K562 (cell line): ENCODE measurements around the gene FSTL4. TPM values are rescaled to one million over a fixed set of nuclear protein-coding genes. Genes with fewer than 3 reads are reported as not detected.

Experiments used
- SMC3 ChIP-seq: conservative IDR thresholded peaks from 2 replicates; pipeline ENCODE4 v1.6.1; 2011; ENCODE audit warnings: low read depth, low read length, improper control_type of control experiment; ENCODE audit not compliant: insufficient read depth
- SP1 ChIP-seq: sonication (generic); formaldehyde crosslinking; IDR thresholded peaks from 2 replicates; pipeline ENCODE4 v1.8.1; 2022; ENCODE audit warnings: mild to moderate bottlenecking, missing genetic modification reagents
- STAT5B ChIP-seq: fragments of 250-450 bp; sonication (Bioruptor Pico); IDR thresholded peaks from 2 replicates; pipeline ENCODE4 v1.8.0; 2021; ENCODE audit warnings: mild to moderate bottlenecking, inconsistent platforms
- ZKSCAN3 ChIP-seq: fragments of 250-450 bp; sonication (Bioruptor Pico); IDR thresholded peaks from 2 replicates; pipeline ENCODE4 v1.4.0; 2020
- ZNF239 ChIP-seq: fragments of 250-450 bp; sonication (Bioruptor Pico); IDR thresholded peaks from 2 replicates; pipeline ENCODE4 v1.4.0; 2020; ENCODE audit warnings: mild to moderate bottlenecking
- ZNF253 ChIP-seq: fragments of 250-450 bp; sonication (Bioruptor Pico); conservative IDR thresholded peaks from 2 replicates; pipeline ENCODE4 v1.6.1; 2021; ENCODE audit warnings: mild to moderate bottlenecking
- ZNF274 ChIP-seq: IDR thresholded peaks from 2 replicates; pipeline ENCODE4 v1.6.1; 2011; ENCODE audit warnings: low read depth, mild to moderate bottlenecking, low read length, moderate library complexity, borderline replicate concordance
- polyA plus RNA-seq, 8 experiments: library from polyadenylated mRNA; depleted of rRNA in 4 of 8; stranded (reverse) in 5 of 8; unstranded in 3 of 8; fragments of >200 nt; fragmentation: Nextera tagmentation in 2 of 8; fragmentation: Illumina TruSeq in 1 of 8; extraction: Ambion mirVana in 2 of 8; extraction: Trizol in 1 of 8; gene quantifications; 2 replicates each; pipeline versions ENCODE4 v1.2.1 to v1.2.3, GENCODE V29; 2011 to 2014; ENCODE audit warnings: inconsistent platforms in 1 of 8, missing spikeins in 1 of 8
- total RNA-seq, 7 experiments: library from RNA; depleted of rRNA in 6 of 7; stranded (reverse); fragments of >200 nt in 6 of 7; fragmentation: Illumina TruSeq in 2 of 7; extraction: Trizol in 2 of 7; gene quantifications; 2 replicates each; pipeline versions ENCODE4 v1.2.1 to v1.2.3, GENCODE V29; 2011 to 2021; ENCODE audit warnings: low replicate concordance in 1 of 7
- TF ChIP-seq, protein P1 (sequence below), 2 experiments: fragments of 150-350 bp in 1 of 2; IDR thresholded peaks; 2 replicates each; pipeline ENCODE4 v1.6.1; 2012 to 2016; ENCODE audit warnings: low read depth in 2 of 2, low read length in 2 of 2, mild to moderate bottlenecking in 1 of 2, moderate library complexity in 1 of 2
- TF ChIP-seq, protein P2 (sequence below): fragments of 450-650 bp; IDR thresholded peaks from 2 replicates; pipeline ENCODE4 v1.6.1; 2016; ENCODE audit warnings: missing biosample characterization, missing genetic modification characterization
- TF ChIP-seq, protein P3 (sequence below), 2 experiments: fragments of 200-800 bp in 1 of 2; sonication (Bioruptor generic) in 1 of 2; sonication (generic) in 1 of 2; formaldehyde crosslinking in 1 of 2; IDR thresholded peaks in 1 of 2; conservative IDR thresholded peaks in 1 of 2; 2 replicates each; pipeline versions ENCODE4 v1.5.0 to v1.6.1; 2016 to 2020; ENCODE audit warnings: missing compliant biosample characterization in 1 of 2, missing genetic modification characterization in 1 of 2, missing genetic modification reagents in 1 of 2
- TF ChIP-seq, protein P4 (sequence below): sonication (generic); formaldehyde crosslinking; IDR thresholded peaks from 2 replicates; pipeline ENCODE4 v1.8.0; 2022; ENCODE audit warnings: mild to moderate bottlenecking, missing genetic modification reagents
- TF ChIP-seq, protein P5 (sequence below), 2 experiments: fragments of 450-650 bp; conservative IDR thresholded peaks; 2 replicates each; pipeline ENCODE4 v1.6.1; 2017; ENCODE audit warnings: mild to moderate bottlenecking in 2 of 2, moderate library complexity in 2 of 2

The FSTL4 gene
- total and polyA plus RNA-seq, 9 of the 15 experiments (the other 6 are each of a cell fraction or from before 2014, with no cell fraction given): 0.08 to 0.18 (median 0.10) TPM; not detected in 5

DNA sequence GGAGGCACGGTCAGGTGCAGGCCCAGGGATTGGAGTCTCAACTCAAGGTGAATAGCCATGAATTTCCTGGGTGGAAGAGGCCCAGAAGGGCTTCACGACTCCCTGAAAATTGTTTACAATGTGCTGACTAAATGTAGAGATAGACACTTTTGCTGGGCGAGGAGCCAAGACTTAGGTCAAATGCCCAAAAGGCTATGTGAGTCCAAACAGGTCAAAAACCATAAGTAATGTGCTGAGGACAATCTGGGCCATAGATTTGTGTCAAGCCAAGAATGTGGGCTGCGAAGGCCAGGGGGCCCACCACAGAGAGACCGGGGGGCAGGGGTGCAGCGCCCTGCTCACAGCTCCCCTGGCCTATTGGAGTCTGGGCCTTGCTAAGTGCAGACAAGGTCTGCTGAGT lies 362.7 kb downstream of the FSTL4 start (continued):
- TF ChIP-seq, protein P1, sequence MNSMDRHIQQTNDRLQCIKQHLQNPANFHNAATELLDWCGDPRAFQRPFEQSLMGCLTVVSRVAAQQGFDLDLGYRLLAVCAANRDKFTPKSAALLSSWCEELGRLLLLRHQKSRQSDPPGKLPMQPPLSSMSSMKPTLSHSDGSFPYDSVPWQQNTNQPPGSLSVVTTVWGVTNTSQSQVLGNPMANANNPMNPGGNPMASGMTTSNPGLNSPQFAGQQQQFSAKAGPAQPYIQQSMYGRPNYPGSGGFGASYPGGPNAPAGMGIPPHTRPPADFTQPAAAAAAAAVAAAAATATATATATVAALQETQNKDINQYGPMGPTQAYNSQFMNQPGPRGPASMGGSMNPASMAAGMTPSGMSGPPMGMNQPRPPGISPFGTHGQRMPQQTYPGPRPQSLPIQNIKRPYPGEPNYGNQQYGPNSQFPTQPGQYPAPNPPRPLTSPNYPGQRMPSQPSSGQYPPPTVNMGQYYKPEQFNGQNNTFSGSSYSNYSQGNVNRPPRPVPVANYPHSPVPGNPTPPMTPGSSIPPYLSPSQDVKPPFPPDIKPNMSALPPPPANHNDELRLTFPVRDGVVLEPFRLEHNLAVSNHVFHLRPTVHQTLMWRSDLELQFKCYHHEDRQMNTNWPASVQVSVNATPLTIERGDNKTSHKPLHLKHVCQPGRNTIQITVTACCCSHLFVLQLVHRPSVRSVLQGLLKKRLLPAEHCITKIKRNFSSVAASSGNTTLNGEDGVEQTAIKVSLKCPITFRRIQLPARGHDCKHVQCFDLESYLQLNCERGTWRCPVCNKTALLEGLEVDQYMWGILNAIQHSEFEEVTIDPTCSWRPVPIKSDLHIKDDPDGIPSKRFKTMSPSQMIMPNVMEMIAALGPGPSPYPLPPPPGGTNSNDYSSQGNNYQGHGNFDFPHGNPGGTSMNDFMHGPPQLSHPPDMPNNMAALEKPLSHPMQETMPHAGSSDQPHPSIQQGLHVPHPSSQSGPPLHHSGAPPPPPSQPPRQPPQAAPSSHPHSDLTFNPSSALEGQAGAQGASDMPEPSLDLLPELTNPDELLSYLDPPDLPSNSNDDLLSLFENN (IDR thresholded peaks at IDR 0.05; ENCODE audit: low read depth in 2 of 2, low read length in 2 of 2): no peak
- TF ChIP-seq STAT5B (no peak), ZKSCAN3 (CRISPR knock-in tag) (no peak), ZNF274 (no peak), SMC3 (no peak), SP1 (CRISPR knock-in tag) (no peak), ZNF253 (CRISPR knock-in tag) (no peak), ZNF239 (CRISPR knock-in tag) (no peak)
- TF ChIP-seq, protein P2, sequence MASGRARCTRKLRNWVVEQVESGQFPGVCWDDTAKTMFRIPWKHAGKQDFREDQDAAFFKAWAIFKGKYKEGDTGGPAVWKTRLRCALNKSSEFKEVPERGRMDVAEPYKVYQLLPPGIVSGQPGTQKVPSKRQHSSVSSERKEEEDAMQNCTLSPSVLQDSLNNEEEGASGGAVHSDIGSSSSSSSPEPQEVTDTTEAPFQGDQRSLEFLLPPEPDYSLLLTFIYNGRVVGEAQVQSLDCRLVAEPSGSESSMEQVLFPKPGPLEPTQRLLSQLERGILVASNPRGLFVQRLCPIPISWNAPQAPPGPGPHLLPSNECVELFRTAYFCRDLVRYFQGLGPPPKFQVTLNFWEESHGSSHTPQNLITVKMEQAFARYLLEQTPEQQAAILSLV (tag): no peak
- TF ChIP-seq, protein P3, sequence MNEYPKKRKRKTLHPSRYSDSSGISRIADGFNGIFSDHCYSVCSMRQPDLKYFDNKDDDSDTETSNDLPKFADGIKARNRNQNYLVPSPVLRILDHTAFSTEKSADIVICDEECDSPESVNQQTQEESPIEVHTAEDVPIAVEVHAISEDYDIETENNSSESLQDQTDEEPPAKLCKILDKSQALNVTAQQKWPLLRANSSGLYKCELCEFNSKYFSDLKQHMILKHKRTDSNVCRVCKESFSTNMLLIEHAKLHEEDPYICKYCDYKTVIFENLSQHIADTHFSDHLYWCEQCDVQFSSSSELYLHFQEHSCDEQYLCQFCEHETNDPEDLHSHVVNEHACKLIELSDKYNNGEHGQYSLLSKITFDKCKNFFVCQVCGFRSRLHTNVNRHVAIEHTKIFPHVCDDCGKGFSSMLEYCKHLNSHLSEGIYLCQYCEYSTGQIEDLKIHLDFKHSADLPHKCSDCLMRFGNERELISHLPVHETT (CRISPR knock-in tag; conservative IDR thresholded peaks at IDR 0.05 in 1 of 2, IDR thresholded peaks at IDR 0.05 in 1 of 2): no peak
- TF ChIP-seq, protein P4, sequence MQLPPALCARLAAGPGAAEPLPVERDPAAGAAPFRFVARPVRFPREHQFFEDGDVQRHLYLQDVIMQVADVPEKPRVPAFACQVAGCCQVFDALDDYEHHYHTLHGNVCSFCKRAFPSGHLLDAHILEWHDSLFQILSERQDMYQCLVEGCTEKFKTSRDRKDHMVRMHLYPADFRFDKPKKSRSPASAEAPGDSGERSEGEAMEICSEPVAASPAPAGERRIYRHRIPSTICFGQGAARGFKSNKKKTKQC (CRISPR knock-in tag): no peak
- TF ChIP-seq, protein P5, sequence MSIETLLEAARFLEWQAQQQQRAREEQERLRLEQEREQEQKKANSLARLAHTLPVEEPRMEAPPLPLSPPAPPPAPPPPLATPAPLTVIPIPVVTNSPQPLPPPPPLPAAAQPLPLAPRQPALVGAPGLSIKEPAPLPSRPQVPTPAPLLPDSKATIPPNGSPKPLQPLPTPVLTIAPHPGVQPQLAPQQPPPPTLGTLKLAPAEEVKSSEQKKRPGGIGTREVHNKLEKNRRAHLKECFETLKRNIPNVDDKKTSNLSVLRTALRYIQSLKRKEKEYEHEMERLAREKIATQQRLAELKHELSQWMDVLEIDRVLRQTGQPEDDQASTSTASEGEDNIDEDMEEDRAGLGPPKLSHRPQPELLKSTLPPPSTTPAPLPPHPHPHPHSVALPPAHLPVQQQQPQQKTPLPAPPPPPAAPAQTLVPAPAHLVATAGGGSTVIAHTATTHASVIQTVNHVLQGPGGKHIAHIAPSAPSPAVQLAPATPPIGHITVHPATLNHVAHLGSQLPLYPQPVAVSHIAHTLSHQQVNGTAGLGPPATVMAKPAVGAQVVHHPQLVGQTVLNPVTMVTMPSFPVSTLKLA (conservative IDR thresholded peaks at IDR 0.05): no peak
- TF ChIP-seq, all 486 proteins: peak for 28
